AG09309 (cell line): ENCODE data around the gene CD276.
"Not testable (repeated sequence)": the region's sequence is repeated elsewhere in the genome, so short reads cannot be mapped to it uniquely, and the experiment has no call there.

Source experiments
- DNase-seq: peaks from one replicate; pipeline ENCODE4 v3.0.0-alpha.2; 2010; ENCODE audit warnings: low read depth
- H3K4me3 ChIP-seq: 2 replicates; pipeline ENCODE4 v1.5.1; 2011; ENCODE audit warnings: mild to moderate bottlenecking, low read depth, low read length, moderate library complexity; ENCODE audit not compliant: control insufficient read depth
- TF ChIP-seq, protein P1 (sequence below): IDR thresholded peaks from 2 replicates; pipeline ENCODE4 v1.5.1; 2011; ENCODE audit warnings: mild to moderate bottlenecking, low read depth, low read length, inconsistent platforms; ENCODE audit not compliant: insufficient read depth, control insufficient read depth; ENCODE audit errors: missing control alignments

CD276 gene

DNA sequence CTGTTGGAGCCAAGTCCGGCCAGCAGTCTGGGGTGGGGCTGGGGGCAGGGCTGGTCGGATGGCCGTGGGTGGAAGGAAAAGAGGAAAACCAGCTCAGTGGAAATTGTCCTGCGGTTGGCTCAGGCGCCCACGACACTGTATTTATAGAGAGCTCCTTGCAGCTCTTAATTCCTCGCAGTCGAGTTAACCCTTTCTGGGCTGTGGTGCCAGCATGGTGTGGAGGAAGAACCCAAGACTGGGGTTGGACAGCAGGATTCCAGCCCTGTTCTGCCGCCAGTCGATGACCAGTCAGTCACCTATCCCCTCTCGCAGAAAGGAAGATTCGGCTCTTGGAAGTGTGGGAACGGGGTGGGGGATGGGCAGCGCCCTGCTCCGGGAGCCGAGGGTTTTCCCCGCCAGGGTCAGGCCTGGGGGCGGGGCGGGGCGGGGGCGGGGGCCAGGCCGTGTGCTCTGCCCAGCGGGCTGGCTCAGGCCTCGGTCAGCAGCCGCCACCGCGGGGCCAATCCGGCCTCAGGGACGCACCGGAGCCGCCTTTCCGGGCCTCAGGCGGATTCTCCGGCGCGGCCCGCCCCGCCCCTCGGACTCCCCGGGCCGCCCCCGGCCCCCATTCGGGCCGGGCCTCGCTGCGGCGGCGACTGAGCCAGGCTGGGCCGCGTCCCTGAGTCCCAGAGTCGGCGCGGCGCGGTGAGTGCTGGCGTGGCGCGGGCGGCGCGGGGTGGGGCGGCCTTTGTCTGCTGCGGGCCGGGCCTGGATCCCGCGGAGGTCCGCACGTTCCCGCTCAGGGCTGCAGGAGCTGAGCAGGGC is at the start of gene CD276:
Gene CD276, plus strand, starts transcription at position 607 of the 804 bp plus-strand sequence. CDS start 15,257 bp downstream, outside the sequence.
- peak within 1 kb of the TSS; percentile 69 for H3K4me3 ChIP-seq
- DNase-seq = no peak
- TF ChIP-seq, protein P1, sequence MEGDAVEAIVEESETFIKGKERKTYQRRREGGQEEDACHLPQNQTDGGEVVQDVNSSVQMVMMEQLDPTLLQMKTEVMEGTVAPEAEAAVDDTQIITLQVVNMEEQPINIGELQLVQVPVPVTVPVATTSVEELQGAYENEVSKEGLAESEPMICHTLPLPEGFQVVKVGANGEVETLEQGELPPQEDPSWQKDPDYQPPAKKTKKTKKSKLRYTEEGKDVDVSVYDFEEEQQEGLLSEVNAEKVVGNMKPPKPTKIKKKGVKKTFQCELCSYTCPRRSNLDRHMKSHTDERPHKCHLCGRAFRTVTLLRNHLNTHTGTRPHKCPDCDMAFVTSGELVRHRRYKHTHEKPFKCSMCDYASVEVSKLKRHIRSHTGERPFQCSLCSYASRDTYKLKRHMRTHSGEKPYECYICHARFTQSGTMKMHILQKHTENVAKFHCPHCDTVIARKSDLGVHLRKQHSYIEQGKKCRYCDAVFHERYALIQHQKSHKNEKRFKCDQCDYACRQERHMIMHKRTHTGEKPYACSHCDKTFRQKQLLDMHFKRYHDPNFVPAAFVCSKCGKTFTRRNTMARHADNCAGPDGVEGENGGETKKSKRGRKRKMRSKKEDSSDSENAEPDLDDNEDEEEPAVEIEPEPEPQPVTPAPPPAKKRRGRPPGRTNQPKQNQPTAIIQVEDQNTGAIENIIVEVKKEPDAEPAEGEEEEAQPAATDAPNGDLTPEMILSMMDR = peak; percentile 43

DNA sequence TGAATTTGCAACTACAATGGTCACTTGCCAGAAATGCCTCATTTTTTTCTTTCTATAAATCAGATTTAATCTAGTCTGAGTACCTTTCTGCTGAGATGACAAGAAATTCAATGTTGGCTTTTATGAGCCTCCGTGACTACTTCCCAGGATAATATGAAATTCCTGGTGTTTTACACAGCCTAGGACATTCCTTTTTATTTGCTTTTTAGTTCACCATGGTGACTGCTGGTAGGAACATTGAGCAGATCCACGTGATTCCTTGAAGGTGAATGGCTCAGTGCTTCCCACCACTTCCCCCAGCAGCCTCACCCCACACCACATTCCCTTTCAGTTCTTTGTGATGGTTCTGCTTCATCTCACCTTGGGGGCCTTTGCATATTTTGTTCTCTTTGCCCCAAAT is 46.7 kb upstream of the CD276 start:
- TF ChIP-seq, protein P1 = no peak
- no peak overlapping the region for H3K4me3 ChIP-seq
- no peak for DNase-seq

DNA sequence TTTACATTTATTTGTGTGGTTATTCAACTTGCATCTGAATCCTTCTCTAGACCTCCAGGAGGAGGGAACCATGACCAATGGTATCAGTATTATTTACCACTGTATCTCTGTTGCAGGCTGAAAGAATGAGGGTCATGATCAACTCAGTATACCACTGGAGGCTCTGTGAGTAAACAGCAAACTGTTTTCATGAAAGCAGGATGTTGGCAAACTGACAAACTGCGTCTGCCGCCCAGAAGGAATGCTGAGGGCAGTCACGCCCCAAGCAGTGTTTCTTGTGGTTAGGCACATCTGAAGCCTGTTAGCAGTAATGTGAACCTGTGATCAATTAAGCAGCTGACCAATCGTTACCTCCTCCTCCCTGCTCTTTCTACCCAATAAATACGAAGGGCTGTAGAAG is 44.7 kb upstream of the CD276 start:
- not testable (repeated sequence) for DNase-seq, H3K4me3 ChIP-seq

DNA sequence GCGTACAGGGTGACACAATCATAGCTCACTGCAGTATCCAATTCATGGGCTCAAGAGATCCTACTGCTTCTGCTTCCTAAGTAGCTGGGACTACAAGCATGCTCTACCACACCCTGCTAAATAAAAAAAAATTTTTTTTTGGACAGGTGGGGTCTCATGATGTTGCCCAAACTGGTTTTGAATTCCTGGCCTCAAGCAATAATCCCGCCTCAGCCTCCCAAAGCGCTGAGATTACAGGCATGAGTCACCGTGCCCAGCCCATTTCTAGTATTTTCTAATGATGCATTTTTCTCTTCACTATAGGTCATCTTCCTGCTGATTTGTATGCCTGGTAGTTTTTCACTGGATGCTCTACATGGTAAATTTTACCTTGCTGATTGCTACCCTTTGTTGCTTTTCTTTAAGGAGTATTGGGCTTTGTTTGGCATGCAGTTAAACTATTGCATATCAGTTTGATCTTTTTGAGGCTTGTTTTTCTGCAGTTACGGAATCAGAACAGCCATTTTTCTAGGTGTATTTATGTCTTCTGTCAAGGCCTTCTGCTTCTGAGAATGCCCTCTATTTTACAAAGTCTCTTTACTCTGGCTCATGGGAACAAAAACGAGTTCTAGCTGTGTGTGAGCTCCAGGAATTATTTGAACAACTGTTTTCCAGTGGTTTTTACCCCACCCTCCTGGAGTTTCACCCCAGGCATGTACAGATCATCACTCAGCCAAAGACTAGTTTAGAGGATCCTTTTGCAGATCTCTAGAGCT is 36.7 kb upstream of the CD276 start:
- TF ChIP-seq, protein P1 = no peak
- DNase-seq = no peak
- H3K4me3 ChIP-seq = no peak overlapping the region

DNA sequence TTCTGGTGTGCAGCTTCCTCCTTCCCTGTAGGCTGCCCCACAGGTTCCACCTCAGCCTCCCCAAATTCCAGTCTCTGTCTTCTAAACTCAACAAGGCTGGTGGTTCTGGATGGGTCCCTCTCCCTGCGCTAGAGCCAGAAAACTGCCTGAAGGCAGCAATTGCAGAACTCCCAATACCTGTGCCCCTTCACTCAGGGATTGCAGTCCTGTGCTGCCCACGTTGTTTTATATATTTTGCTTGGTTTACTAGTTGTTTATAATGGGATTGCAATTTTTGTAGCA is 36.2 kb upstream of the CD276 start:
- no peak for DNase-seq
- H3K4me3 ChIP-seq = no peak overlapping the region
- TF ChIP-seq, protein P1 = no peak

DNA sequence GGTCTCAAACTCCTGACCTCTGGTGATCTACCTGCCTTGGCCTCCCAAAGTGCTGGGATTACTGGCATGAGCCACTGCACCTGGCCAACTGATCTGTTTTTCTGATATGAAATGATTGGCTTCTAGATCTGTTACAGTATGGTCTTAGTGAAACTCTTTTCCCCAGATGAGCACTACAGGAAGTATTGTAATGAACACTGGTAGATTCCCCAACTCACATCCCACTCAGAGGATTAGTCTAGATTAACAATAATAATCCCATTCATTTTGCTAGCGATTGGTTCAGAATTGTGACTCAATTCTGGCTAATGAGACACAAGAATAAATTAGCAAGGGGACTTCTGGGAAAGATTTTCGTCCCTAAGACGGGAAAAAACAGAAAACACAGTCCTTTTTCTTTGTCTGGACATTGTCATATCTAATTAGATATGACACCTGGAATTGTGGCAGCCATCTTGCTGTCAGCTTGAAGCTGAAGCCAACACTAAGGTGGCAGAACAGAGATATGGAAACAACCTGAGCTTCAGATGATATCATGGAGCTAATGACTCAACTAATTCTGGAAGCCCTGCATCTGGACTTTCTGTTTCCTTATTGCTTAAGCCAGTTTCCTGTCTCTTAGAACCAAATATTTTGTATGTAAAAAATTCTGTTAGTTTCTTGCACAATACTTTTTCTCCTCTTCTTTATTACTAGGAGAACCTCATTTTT is 33.6 kb upstream of the CD276 start:
- no peak for DNase-seq
- H3K4me3 ChIP-seq = no peak overlapping the region
- TF ChIP-seq, protein P1 = no peak

DNA sequence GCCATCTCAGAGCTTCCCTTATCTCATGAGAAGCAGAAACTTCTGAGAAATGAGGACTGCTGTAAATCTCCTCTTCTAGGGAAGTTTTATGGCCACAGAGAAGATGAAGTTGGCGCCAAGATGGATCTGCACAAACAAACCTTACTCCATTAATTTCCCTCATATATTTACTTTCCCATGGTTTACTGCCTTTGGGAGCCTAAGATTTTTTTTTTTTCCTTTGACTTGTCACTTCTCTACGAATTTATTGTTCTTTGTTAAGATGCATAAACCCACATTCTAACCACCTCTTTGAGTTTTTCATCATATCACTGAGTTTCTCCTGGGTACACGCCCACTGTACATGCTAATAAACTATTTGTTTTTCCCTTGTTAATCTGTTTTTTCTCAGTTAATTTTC is 29.5 kb upstream of the CD276 start:
- TF ChIP-seq, protein P1 = no peak
- no peak for DNase-seq
- H3K4me3 ChIP-seq = no peak overlapping the region
